Hematopoietic multipotent progenitor cell (in vitro differentiated cells): Measurements from ENCODE around the gene ALG6. TPM values are rescaled to one million over a fixed set of nuclear protein-coding genes. Genes with fewer than 3 reads are reported as not detected.
"Not testable (repeated sequence)": the region's sequence is repeated elsewhere in the genome, so short reads cannot be mapped to it uniquely, and the experiment has no call there.

Source experiments
- DNase-seq, 3 donors: peaks; one replicate each; pipeline ENCODE4 v3.0.0-alpha.2; 2011 to 2015; ENCODE audit warnings: low read depth in 2 of 3, low spot score in 2 of 3
- total RNA-seq: library from RNA; depleted of rRNA; stranded (reverse); fragments of >200 nt; gene quantifications from one replicate; pipeline ENCODE4 v1.2.3, GENCODE V29; 2012

Gene ALG6
- total RNA-seq, 1 donor, result 8.1 TPM

- DNase-seq, result no peak
Measured at GRCh38 chr1:63407002-63407401, 39.6 kb downstream of the ALG6 start.

GRCh38 chr1:63408331-63408730 lies 40.9 kb downstream of the ALG6 start:
- no peak for DNase-seq

- DNase-seq, result no peak
Measured at GRCh38 chr1:63411066-63411465, 43.6 kb downstream of the ALG6 start.

GRCh38 chr1:63413394-63413793 lies 46.0 kb downstream of the ALG6 start:
- no peak for DNase-seq

GRCh38 chr1:63414691-63415365 lies 47.4 kb downstream of the ALG6 start:
- no peak for DNase-seq

- DNase-seq, result no peak
Measured at GRCh38 chr1:63418101-63418500, 50.7 kb downstream of the ALG6 start.

GRCh38 chr1:63420746-63421145 lies 53.3 kb downstream of the ALG6 start:
- not testable (repeated sequence) for DNase-seq

- no peak for DNase-seq
Measured at GRCh38 chr1:63423649-63424048, 56.2 kb downstream of the ALG6 start.

- no peak for DNase-seq
Measured at GRCh38 chr1:63428815-63429214, 61.4 kb downstream of the ALG6 start.

GRCh38 chr1:63429281-63429680 lies 61.9 kb downstream of the ALG6 start:
- no peak for DNase-seq

- no peak for DNase-seq
Measured at GRCh38 chr1:63435161-63435560, 67.7 kb downstream of the ALG6 start.

GRCh38 chr1:63442141-63442475 lies 74.7 kb downstream of the ALG6 start:
- DNase-seq, result no peak

GRCh38 chr1:63448731-63449246 lies 81.4 kb downstream of the ALG6 start:
- no peak for DNase-seq

GRCh38 chr1:63450416-63450815 lies 83.0 kb downstream of the ALG6 start:
- DNase-seq, result no peak

GRCh38 chr1:63453232-63453631 lies 85.8 kb downstream of the ALG6 start:
- DNase-seq, result no peak

- DNase-seq, result peak in 1 of 3 donors; percentile 29
Measured at GRCh38 chr1:63454269-63454668, 86.8 kb downstream of the ALG6 start.

GRCh38 chr1:63458750-63459149 lies 91.3 kb downstream of the ALG6 start:
- DNase-seq, result no peak

GRCh38 chr1:63461661-63462230 lies 94.3 kb downstream of the ALG6 start:
- DNase-seq, result no peak

- no peak for DNase-seq
Measured at GRCh38 chr1:63463248-63463647, 95.8 kb downstream of the ALG6 start.

- DNase-seq, result no peak
Measured at GRCh38 chr1:63466181-63466580, 98.8 kb downstream of the ALG6 start.

- no peak for DNase-seq
Measured at GRCh38 chr1:63466759-63467158, 99.3 kb downstream of the ALG6 start.

- not testable (repeated sequence) for DNase-seq
Measured at GRCh38 chr1:63468683-63469082, 101.3 kb downstream of the ALG6 start.

- no peak for DNase-seq
Measured at GRCh38 chr1:63475761-63476160, 108.3 kb downstream of the ALG6 start.
